Natural killer cell (primary cell): ENCODE measurements around the gene OR52B2. TPM values are rescaled to one million over a fixed set of nuclear protein-coding genes. Genes with fewer than 3 reads are reported as not detected.
"Not testable (repeated sequence)": the region's sequence is repeated elsewhere in the genome, so short reads cannot be mapped to it uniquely, and the experiment has no call there.

Experiments used
- ATAC-seq, 3 donors: fragments of 150-1000 bp in 2 of 3; fragments of 200-7000 bp in 1 of 3; cut with Tn5 transposase; 1 replicate in 1 of 3; 2 replicates in 2 of 3; pipeline ENCODE4 v1.10.0; 2021; ENCODE audit warnings: mild to moderate bottlenecking in 2 of 3, moderate library complexity in 2 of 3
- DNase-seq, 2 donors: peaks; one replicate each; pipeline versions ENCODE4 v3.0.0 to v3.0.0-alpha.2; 2013 to 2021; ENCODE audit warnings: mixed read lengths in 1 of 2
- H3K27ac ChIP-seq: one replicate; pipeline ENCODE4 v1.5.1; 2013; ENCODE audit warnings: mild to moderate bottlenecking, low read length
- H3K27me3 ChIP-seq: one replicate; pipeline ENCODE4 v1.6.1; 2013; ENCODE audit warnings: low read length; ENCODE audit not compliant: control insufficient read depth, insufficient read depth
- H3K36me3 ChIP-seq: one replicate; pipeline ENCODE4 v1.6.1; 2013; ENCODE audit warnings: low read length; ENCODE audit not compliant: control insufficient read depth, insufficient read depth
- H3K4me1 ChIP-seq: one replicate; pipeline ENCODE4 v1.6.1; 2013; ENCODE audit warnings: low read length; ENCODE audit not compliant: control insufficient read depth, insufficient read depth
- H3K4me3 ChIP-seq: one replicate; pipeline ENCODE4 v1.5.1; 2013; ENCODE audit warnings: low read length
- H3K9me3 ChIP-seq: one replicate; pipeline ENCODE4 v1.6.1; 2013; ENCODE audit warnings: low read length; ENCODE audit not compliant: control insufficient read depth, insufficient read depth
- H3K27ac Mint-ChIP-seq, 2 donors: one replicate each; pipeline ENCODE4 v1.8.0; 2022; ENCODE audit warnings: mild to moderate bottlenecking in 2 of 2, mixed read lengths in 2 of 2, moderate library complexity in 1 of 2
- H3K27me3 Mint-ChIP-seq, 2 donors: one replicate each; pipeline ENCODE4 v1.8.0; 2022; ENCODE audit warnings: low read depth in 2 of 2, mixed read lengths in 2 of 2
- H3K36me3 Mint-ChIP-seq: one replicate; pipeline ENCODE4 v1.8.0; 2022; ENCODE audit warnings: mixed read lengths
- H3K4me1 Mint-ChIP-seq, 2 donors: one replicate each; pipeline ENCODE4 v1.8.0; 2022; ENCODE audit warnings: mixed read lengths in 2 of 2
- H3K4me3 Mint-ChIP-seq: one replicate; pipeline ENCODE4 v1.8.0; 2022; ENCODE audit warnings: mild to moderate bottlenecking, moderate library complexity, mixed read lengths
- H3K9me3 Mint-ChIP-seq, 2 donors: one replicate each; pipeline ENCODE4 v1.8.0; 2022; ENCODE audit warnings: mixed read lengths in 2 of 2
- WGBS: methylation state at CpG from one replicate; pipeline ENCODE4 v1.1.7; 2013; ENCODE audit warnings: missing lambda C conversion rate; ENCODE audit not compliant: insufficient coverage; 5-methylcytosine and 5-hydroxymethylcytosine counted together
- intact Hi-C: fragments of 100-400 bp; cut with micrococcal nuclease; formaldehyde crosslinking; loops from one replicate; pipeline ENCODE4 v1.14.2; 2022
- total RNA-seq, 4 donors: library from RNA; stranded (reverse); fragments of 120-200 nt in 1 of 4; gene quantifications; one replicate each; pipeline versions ENCODE4 v1.2.3 to v1.2.4, GENCODE V29; 2013 to 2022
- TF ChIP-seq, protein P1 (sequence below): fragments of 200-600 bp; IDR thresholded peaks from one replicate; pipeline ENCODE4 v1.8.0; 2022; ENCODE audit warnings: antibody characterized with exemption

Gene OR52B2
- total RNA-seq, 3 donors from 2014 or later (not counting 1 experiment from before 2014, with no cell fraction given): 0.35 TPM; not detected in 2

DNA sequence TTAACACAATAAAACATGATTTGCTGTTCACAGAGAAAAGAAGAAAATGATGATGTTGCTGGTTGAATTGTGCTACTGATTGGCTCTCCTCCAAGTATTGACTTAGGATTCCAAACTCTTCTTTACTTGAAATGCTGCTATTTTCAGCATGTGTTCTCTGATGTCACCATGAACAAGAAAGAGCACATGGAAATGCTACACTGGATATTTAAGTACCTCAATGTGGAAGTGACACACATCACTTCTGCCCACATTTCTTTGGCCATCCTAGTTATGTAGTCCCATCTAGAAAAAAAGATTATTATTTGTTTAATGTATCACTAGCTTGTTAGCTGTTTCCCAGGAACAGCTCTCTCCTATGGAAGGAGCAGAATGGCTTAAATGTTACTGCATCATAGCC lies 27.2 kb downstream of the OR52B2 start:
- Histone ChIP-seq H3K27me3 (peaks cover 2% of the 10 kb centered on the region), H3K9me3 (no peaks in the 10 kb centered on the region), H3K36me3 (no peaks in the 10 kb centered on the region), H3K4me3 (no peak overlapping the region), H3K4me1 (no peaks in the 10 kb centered on the region), H3K27ac (no peak overlapping the region)
- H3K9me3 Mint-ChIP-seq: peaks cover 0 to 3% of the 10 kb centered on the region in 2 donors
- H3K27me3 Mint-ChIP-seq: peaks cover 22 to 28% of the 10 kb centered on the region in 2 donors
- DNase-seq: no peak
- no peak for ATAC-seq
- H3K36me3 Mint-ChIP-seq: no peaks in the 10 kb centered on the region
- no peak overlapping the region for H3K4me3 Mint-ChIP-seq
- intact Hi-C loops: no loop called here
- no peak overlapping the region for H3K27ac Mint-ChIP-seq
- H3K4me1 Mint-ChIP-seq: no peaks in the 10 kb centered on the region
- TF ChIP-seq, protein P1, sequence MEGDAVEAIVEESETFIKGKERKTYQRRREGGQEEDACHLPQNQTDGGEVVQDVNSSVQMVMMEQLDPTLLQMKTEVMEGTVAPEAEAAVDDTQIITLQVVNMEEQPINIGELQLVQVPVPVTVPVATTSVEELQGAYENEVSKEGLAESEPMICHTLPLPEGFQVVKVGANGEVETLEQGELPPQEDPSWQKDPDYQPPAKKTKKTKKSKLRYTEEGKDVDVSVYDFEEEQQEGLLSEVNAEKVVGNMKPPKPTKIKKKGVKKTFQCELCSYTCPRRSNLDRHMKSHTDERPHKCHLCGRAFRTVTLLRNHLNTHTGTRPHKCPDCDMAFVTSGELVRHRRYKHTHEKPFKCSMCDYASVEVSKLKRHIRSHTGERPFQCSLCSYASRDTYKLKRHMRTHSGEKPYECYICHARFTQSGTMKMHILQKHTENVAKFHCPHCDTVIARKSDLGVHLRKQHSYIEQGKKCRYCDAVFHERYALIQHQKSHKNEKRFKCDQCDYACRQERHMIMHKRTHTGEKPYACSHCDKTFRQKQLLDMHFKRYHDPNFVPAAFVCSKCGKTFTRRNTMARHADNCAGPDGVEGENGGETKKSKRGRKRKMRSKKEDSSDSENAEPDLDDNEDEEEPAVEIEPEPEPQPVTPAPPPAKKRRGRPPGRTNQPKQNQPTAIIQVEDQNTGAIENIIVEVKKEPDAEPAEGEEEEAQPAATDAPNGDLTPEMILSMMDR: no peak

- H3K9me3 Mint-ChIP-seq, H3K27ac ChIP-seq, H3K4me3 Mint-ChIP-seq, intact Hi-C loops, H3K9me3 ChIP-seq, H3K4me1 ChIP-seq, H3K36me3 Mint-ChIP-seq, H3K4me3 ChIP-seq, H3K27ac Mint-ChIP-seq, H3K36me3 ChIP-seq, H3K4me1 Mint-ChIP-seq, ATAC-seq, DNase-seq, H3K27me3 ChIP-seq: not testable (repeated sequence)
- H3K27me3 Mint-ChIP-seq: peaks cover 20 to 55% of the 10 kb centered on the region in 2 donors
- 100% methylated on average over 2 of the region's 2 CpGs for WGBS
Observed at GRCh38 chr11:6135936-6136335, 34.2 kb downstream of the OR52B2 start.

GRCh38 chr11:6132431-6132830 lies 37.7 kb downstream of the OR52B2 start:
- H3K9me3 ChIP-seq: no peaks in the 10 kb centered on the region
- Mint-ChIP-seq H3K27me3 (peaks cover 8 to 29% of the 10 kb centered on the region in 2 donors), H3K36me3 (no peaks in the 10 kb centered on the region), H3K27ac (no peak overlapping the region), H3K9me3 (no peaks in the 10 kb centered on the region), H3K4me3 (no peak overlapping the region), H3K4me1 (peaks cover 5 to 6% of the 10 kb centered on the region in 2 donors)
- peaks cover 3% of the 10 kb centered on the region for H3K27me3 ChIP-seq
- no peak overlapping the region for H3K27ac ChIP-seq
- intact Hi-C loops: no loop called here
- TF ChIP-seq, protein P1: no peak
- ATAC-seq (no peak), DNase-seq (no peak)
- 85% methylated on average over 1 of the region's 1 CpG for WGBS
- no peaks in the 10 kb centered on the region for H3K4me1 ChIP-seq
- H3K4me3 ChIP-seq: no peak overlapping the region
- H3K36me3 ChIP-seq: no peaks in the 10 kb centered on the region

GRCh38 chr11:6129635-6130034 lies 40.5 kb downstream of the OR52B2 start:
- H3K27ac ChIP-seq: no peak overlapping the region
- H3K36me3 Mint-ChIP-seq: no peaks in the 10 kb centered on the region
- H3K4me3 ChIP-seq: no peak overlapping the region
- H3K9me3 ChIP-seq: no peaks in the 10 kb centered on the region
- peaks cover 3% of the 10 kb centered on the region for H3K27me3 ChIP-seq
- DNase-seq (no peak), ATAC-seq (no peak)
- peaks cover 6 to 16% of the 10 kb centered on the region in 2 donors for H3K27me3 Mint-ChIP-seq
- no peak overlapping the region for H3K27ac Mint-ChIP-seq
- H3K4me3 Mint-ChIP-seq: no peak overlapping the region
- WGBS: no CpG with 5 or more reads among the region's 1 CpG
- TF ChIP-seq, protein P1: no peak
- no peaks in the 10 kb centered on the region for H3K4me1 ChIP-seq
- intact Hi-C loops: no loop called here
- peaks cover 5 to 6% of the 10 kb centered on the region in 2 donors for H3K4me1 Mint-ChIP-seq
- H3K9me3 Mint-ChIP-seq: no peaks in the 10 kb centered on the region
- no peaks in the 10 kb centered on the region for H3K36me3 ChIP-seq
